ENCODE measurements around the gene NHERF1.

DNA sequence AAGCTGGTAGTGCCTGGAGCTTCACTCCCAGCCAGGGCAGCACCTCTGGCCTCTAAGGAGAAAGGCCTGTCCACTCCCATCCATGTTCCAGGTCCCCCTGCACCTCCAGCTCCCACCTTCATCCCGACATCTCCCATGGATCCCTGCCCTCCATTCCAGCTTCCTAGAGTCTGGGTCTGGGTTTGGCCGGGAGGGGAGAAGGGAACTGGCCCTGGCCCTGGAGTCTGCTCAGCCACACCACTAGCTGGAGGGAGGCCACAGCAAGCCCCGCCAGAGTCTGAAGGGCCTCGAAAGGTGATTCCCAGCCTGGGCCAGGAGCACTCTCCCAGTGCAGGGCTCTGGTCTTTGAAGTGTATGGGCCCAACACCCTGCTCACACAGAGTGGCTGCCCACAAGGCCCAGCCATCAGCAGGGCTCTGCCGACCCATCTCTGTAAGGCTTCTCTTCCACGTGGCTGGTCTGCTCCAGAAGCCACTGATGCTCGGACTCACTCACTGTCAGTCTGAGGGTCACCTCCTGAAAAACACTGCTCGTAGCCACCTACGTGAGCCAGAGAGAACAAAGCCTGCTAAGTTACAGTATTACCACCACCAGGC lies 23.0 kb downstream of the NHERF1 start:
- TF ChIP-seq, protein P1, sequence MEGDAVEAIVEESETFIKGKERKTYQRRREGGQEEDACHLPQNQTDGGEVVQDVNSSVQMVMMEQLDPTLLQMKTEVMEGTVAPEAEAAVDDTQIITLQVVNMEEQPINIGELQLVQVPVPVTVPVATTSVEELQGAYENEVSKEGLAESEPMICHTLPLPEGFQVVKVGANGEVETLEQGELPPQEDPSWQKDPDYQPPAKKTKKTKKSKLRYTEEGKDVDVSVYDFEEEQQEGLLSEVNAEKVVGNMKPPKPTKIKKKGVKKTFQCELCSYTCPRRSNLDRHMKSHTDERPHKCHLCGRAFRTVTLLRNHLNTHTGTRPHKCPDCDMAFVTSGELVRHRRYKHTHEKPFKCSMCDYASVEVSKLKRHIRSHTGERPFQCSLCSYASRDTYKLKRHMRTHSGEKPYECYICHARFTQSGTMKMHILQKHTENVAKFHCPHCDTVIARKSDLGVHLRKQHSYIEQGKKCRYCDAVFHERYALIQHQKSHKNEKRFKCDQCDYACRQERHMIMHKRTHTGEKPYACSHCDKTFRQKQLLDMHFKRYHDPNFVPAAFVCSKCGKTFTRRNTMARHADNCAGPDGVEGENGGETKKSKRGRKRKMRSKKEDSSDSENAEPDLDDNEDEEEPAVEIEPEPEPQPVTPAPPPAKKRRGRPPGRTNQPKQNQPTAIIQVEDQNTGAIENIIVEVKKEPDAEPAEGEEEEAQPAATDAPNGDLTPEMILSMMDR (conservative IDR thresholded peaks at IDR 0.05; ENCODE audit: low read depth, low read length), result no peak
- TF ChIP-seq SMC3 (IDR thresholded peaks at IDR 0.05; ENCODE audit: low read depth, low read length), result no peak
- TF ChIP-seq RCOR1 (IDR thresholded peaks at IDR 0.05; ENCODE audit: insufficient replicate concordance, low read length), result no peak
- no peak for TF ChIP-seq POLR2A (IDR thresholded peaks at IDR 0.05; ENCODE audit: low read depth, low read length)
- no peak for TF ChIP-seq RAD21 (IDR thresholded peaks at IDR 0.05; ENCODE audit: low read length)
- TF ChIP-seq CHD1 (IDR thresholded peaks at IDR 0.05; ENCODE audit: low read depth, low read length), result no peak
